HCT116 (cell line): ENCODE measurements around the gene JUN. TPM values are rescaled to one million over a fixed set of nuclear protein-coding genes. Genes with fewer than 3 reads are reported as not detected.

Source experiments
- ATAC-seq: fragments of 200-7000 bp; cut with Tn5 transposase; 2 replicates; pipeline ENCODE4 v1.9.1; 2020; ENCODE audit warnings: mild to moderate bottlenecking, moderate library complexity
- BruUV-seq: library from RNA; stranded (reverse); fragments of 400-500 nt; replicated peaks from 2 replicates; lab custom pipeline; 2021; lab: Mats Ljungman, UMichigan
- CTCF ChIA-PET: fragments of 300-600 bp; sonication (Branson Sonifier 250); formaldehyde crosslinking; loops from one replicate; lab custom pipeline; 2021; ENCODE audit warnings: antibody characterized with exemption; lab: Charles Lee
- POLR2A ChIA-PET: fragments of 300-600, 350-600 bp; sonication (Branson Sonifier 250); formaldehyde crosslinking; loops from one replicate; lab custom pipeline; 2021; ENCODE audit warnings: antibody characterized with exemption; lab: Charles Lee
- RAD21 ChIA-PET, 2 experiments: fragments of 300-600 bp; sonication (Branson Sonifier 250); formaldehyde crosslinking; loops; one replicate each; lab custom pipeline; 2023; ENCODE audit warnings: low total read pairs in 2 of 2; ENCODE audit not compliant: uncharacterized antibody in 2 of 2, unreplicated experiment in 2 of 2, low non-redundant PET in 1 of 2; lab: Charles Lee
- DNase-seq: peaks from one replicate; pipeline ENCODE4 v3.0.0-alpha.2; 2010; ENCODE audit warnings: low read depth, low spot score
- H2AFZ ChIP-seq: fragments of 200-600 bp; shearing (Covaris generic), sonication (generic); 2 replicates; pipeline ENCODE4 v1.6.1; 2017; ENCODE audit warnings: low read depth, mixed run types, mixed read lengths, antibody characterized with exemption, low read length; ENCODE audit not compliant: poor library complexity, severe bottlenecking
- H3K27ac ChIP-seq: 2 replicates; pipeline ENCODE4 v1.5.1; 2012; ENCODE audit warnings: low read depth, low read length
- H3K27me3 ChIP-seq: fragments of 200-600 bp; sonication (generic); 2 replicates; pipeline ENCODE4 v1.6.1; 2016; ENCODE audit warnings: mixed run types, low read length, mixed read lengths; ENCODE audit not compliant: insufficient read depth
- H3K36me3 ChIP-seq, 2 experiments: fragments of 200-500 bp in 1 of 2; fragments of 200-600 bp in 1 of 2; sonication (Bioruptor generic) in 1 of 2; sonication (generic) in 1 of 2; 2 replicates each; pipeline versions ENCODE4 v1.5.1 to v1.6.1; 2014 to 2016; ENCODE audit warnings: low read length in 2 of 2, inconsistent platforms in 1 of 2, mixed read lengths in 1 of 2, mixed run types in 1 of 2; ENCODE audit not compliant: insufficient read depth in 2 of 2, control insufficient read depth in 1 of 2
- H3K4me1 ChIP-seq, 2 experiments: fragments of 200-600 bp in 1 of 2; sonication (generic) in 1 of 2; 2 replicates each; pipeline versions ENCODE4 v1.5.1 to v1.6.1; 2012 to 2017; ENCODE audit warnings: low read length in 2 of 2, inconsistent platforms in 1 of 2, mild to moderate bottlenecking in 1 of 2, mixed read lengths in 1 of 2, mixed run types in 1 of 2, moderate library complexity in 1 of 2; ENCODE audit not compliant: insufficient read depth in 2 of 2, control insufficient read depth in 1 of 2
- H3K4me2 ChIP-seq: fragments of 200-600 bp; sonication (generic); 2 replicates; pipeline ENCODE4 v1.6.1; 2017; ENCODE audit warnings: mixed run types, low read length, mixed read lengths
- H3K4me3 ChIP-seq, 2 experiments: fragments of 200-600 bp in 1 of 2; sonication (generic) in 1 of 2; replicated peaks in 1 of 2; 2 replicates each; pipeline ENCODE4 v1.5.1; 2011 to 2016; ENCODE audit warnings: low read length in 2 of 2, control low read depth in 1 of 2, low read depth in 1 of 2, mild to moderate bottlenecking in 1 of 2, mixed read lengths in 1 of 2, mixed run types in 1 of 2
- H3K79me2 ChIP-seq: fragments of 200-600 bp; sonication (generic); 2 replicates; pipeline ENCODE4 v1.6.1; 2017; ENCODE audit warnings: mild to moderate bottlenecking, mixed run types, low read length, moderate library complexity, mixed read lengths; ENCODE audit not compliant: insufficient read depth
- H3K9ac ChIP-seq: fragments of 200-600 bp; sonication (generic); 2 replicates; pipeline ENCODE4 v1.6.1; 2016; ENCODE audit warnings: low read length, mixed read lengths
- H3K9me2 ChIP-seq: fragments of 200-600 bp; sonication (generic), shearing (Covaris generic); 2 replicates; pipeline ENCODE4 v1.6.1; 2017; ENCODE audit warnings: mixed run types, mild to moderate bottlenecking, moderate library complexity; ENCODE audit not compliant: insufficient read depth
- H3K9me3 ChIP-seq, 2 experiments: fragments of 200-500 bp in 1 of 2; fragments of 200-600 bp in 1 of 2; sonication (Bioruptor generic) in 1 of 2; sonication (generic) in 1 of 2; 2 replicates each; pipeline ENCODE4 v1.6.1; 2014 to 2017; ENCODE audit warnings: low read length in 2 of 2, mixed read lengths in 2 of 2, inconsistent platforms in 1 of 2, low read depth in 1 of 2, mild to moderate bottlenecking in 1 of 2, mixed run types in 1 of 2, moderate library complexity in 1 of 2; ENCODE audit not compliant: control insufficient read depth in 1 of 2, insufficient read depth in 1 of 2
- H4K20me1 ChIP-seq: fragments of 200-600 bp; sonication (generic), shearing (Covaris generic); 2 replicates; pipeline ENCODE4 v1.6.1; 2017; ENCODE audit warnings: mixed run types, mild to moderate bottlenecking, moderate library complexity; ENCODE audit not compliant: insufficient read depth
- CEBPB ChIP-seq: IDR thresholded peaks from 2 replicates; pipeline ENCODE4 v1.6.1; 2012; ENCODE audit warnings: low read depth
- ELF1 ChIP-seq: IDR thresholded peaks from 2 replicates; pipeline ENCODE4 v1.6.1; 2012; ENCODE audit warnings: low read depth, borderline replicate concordance
- EZH2 ChIP-seq: fragments of 200-600 bp; sonication (generic); IDR thresholded peaks from 2 replicates; pipeline ENCODE4 v1.6.1; 2017; ENCODE audit warnings: antibody characterized with exemption, mixed run types
- POLR2A ChIP-seq: IDR thresholded peaks from 2 replicates; pipeline ENCODE4 v1.7.0; 2011; ENCODE audit warnings: borderline replicate concordance; ENCODE audit not compliant: insufficient read depth, insufficient read length; ENCODE audit errors: extremely low read depth
- POLR2AphosphoS5 ChIP-seq: IDR thresholded peaks from 2 replicates; pipeline ENCODE4 v1.6.1; 2011; ENCODE audit warnings: mild to moderate bottlenecking, low read depth, low read length, moderate library complexity
- RAD21 ChIP-seq: IDR thresholded peaks from 2 replicates; pipeline ENCODE4 v1.6.1; 2012; ENCODE audit warnings: low read depth, mild to moderate bottlenecking
- SRF ChIP-seq: IDR thresholded peaks from 2 replicates; pipeline ENCODE4 v1.6.1; 2012; ENCODE audit warnings: low read depth
- TCF7L2 ChIP-seq: IDR thresholded peaks from 2 replicates; pipeline ENCODE4 v1.7.0; 2011; ENCODE audit warnings: borderline replicate concordance, inconsistent platforms; ENCODE audit not compliant: insufficient read depth, insufficient read length; ENCODE audit errors: extremely low read depth
- ZFX ChIP-seq: fragments of 450-650 bp; IDR thresholded peaks from 2 replicates; pipeline ENCODE4 v1.6.1; 2017
- intact Hi-C: fragments of 100-400 bp; cut with micrococcal nuclease; formaldehyde crosslinking; loops from 2 replicates; pipeline ENCODE4 v1.10.0; 2022
- total RNA-seq: library from RNA; stranded (reverse); gene quantifications from one replicate; pipeline ENCODE4 v1.2.1, GENCODE V29; 2021; ENCODE audit not compliant: unreplicated experiment
- TF ChIP-seq, protein P1 (sequence below): IDR thresholded peaks from 2 replicates; pipeline ENCODE4 v1.6.1; 2012
- TF ChIP-seq, protein P2 (sequence below): IDR thresholded peaks from 2 replicates; pipeline ENCODE4 v1.6.1; 2012

JUN gene
- total RNA-seq, 1 experiment from 2014 or later, result 18.7 TPM

DNA sequence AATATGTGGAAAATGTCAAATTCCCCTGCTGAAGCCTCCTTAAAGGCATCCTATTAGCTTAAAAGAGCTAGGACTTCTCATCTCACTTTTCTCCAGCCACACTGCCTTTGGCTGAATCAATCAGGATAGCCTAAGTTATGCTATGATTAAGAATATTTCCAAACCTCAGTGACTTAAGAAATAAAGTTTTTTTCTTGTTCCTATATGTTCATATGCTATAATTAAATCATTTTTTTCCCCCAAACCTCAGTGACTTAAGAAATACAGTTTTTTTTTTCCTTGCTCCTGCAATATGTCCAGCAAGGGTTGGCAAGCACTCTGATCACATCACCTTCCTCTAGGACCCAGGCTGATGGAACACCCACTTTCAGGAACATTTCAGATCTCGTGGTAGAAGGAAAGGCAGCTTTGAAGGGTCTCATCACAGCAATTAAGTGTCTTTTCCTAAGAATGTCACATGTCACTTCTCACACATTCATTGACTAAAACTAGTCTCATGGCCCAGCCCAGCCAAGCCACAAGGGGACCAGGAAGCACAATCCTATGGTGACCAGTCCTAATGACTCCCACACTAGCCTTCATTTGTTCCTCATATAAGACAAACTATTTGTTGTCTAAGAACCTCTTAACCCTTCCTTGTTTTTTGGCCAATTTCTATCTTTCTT is 6.3 kb upstream of the JUN start:
- TF ChIP-seq TCF7L2 (no peak), ELF1 (no peak), EZH2 (no peak), POLR2AphosphoS5 (no peak), POLR2A (no peak), SRF (no peak), RAD21 (no peak), CEBPB (no peak), ZFX (no peak)
- TF ChIP-seq, protein P1, sequence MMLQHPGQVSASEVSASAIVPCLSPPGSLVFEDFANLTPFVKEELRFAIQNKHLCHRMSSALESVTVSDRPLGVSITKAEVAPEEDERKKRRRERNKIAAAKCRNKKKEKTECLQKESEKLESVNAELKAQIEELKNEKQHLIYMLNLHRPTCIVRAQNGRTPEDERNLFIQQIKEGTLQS, result no peak
- TF ChIP-seq, protein P2, sequence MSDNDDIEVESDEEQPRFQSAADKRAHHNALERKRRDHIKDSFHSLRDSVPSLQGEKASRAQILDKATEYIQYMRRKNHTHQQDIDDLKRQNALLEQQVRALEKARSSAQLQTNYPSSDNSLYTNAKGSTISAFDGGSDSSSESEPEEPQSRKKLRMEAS, result no peak
- TF ChIP-seq, all 23 proteins: peak for 0
- Histone ChIP-seq H3K4me3 (no peak overlapping the region), H3K4me2 (no peak overlapping the region), H4K20me1 (no peaks in the 10 kb centered on the region), H3K4me1 (peaks cover 7 to 11% of the 10 kb centered on the region in 2 experiments; a peak in 3 of 4 replicates), H3K79me2 (no peaks in the 10 kb centered on the region), H3K9ac (no peak overlapping the region), H3K9me2 (no peaks in the 10 kb centered on the region), H3K9me3 (no peaks in the 10 kb centered on the region), H3K36me3 (no peaks in the 10 kb centered on the region), H3K27ac (no peak overlapping the region), H2AFZ (no peak overlapping the region), H3K27me3 (no peaks in the 10 kb centered on the region)
- ATAC-seq (no peak), DNase-seq (no peak)
- POLR2A ChIA-PET, result no interaction called here
- intact Hi-C loops, result loop anchor here (5.0 to 10.0 kb wide), 2 partner anchors 645 to 967 kb away; no protein-coding TSS in a partner anchor
- CTCF ChIA-PET, result no interaction called here
- no TSS peak for BruUV-seq
- RAD21 ChIA-PET, result no interaction called here
